H9 (cell line): ENCODE measurements around the gene AQP7. TPM values are rescaled to one million over a fixed set of nuclear protein-coding genes. Genes with fewer than 3 reads are reported as not detected.
A peak's percentile ranks its signal among the peaks of the same experiment; 100 is the strongest.

Experiments
- DNase-seq: peaks from one replicate; pipeline ENCODE4 v3.0.0-alpha.2; 2017
- H2AFZ ChIP-seq: one replicate; pipeline ENCODE4 v1.6.1; 2013; ENCODE audit warnings: mild to moderate bottlenecking, low read length, control low read depth, moderate library complexity
- H2AK5ac ChIP-seq: 2 replicates; pipeline ENCODE4 v1.6.1; 2013; ENCODE audit warnings: low read length, control low read depth, mixed read lengths; ENCODE audit not compliant: insufficient read length
- H2BK120ac ChIP-seq: one replicate; pipeline ENCODE4 v1.6.1; 2013; ENCODE audit warnings: low read depth, mild to moderate bottlenecking, low read length, control low read depth, inconsistent platforms; ENCODE audit not compliant: poor library complexity, severe bottlenecking
- H2BK12ac ChIP-seq: 2 replicates; pipeline ENCODE4 v1.6.1; 2013; ENCODE audit warnings: low read length, control low read depth, mixed read lengths, low read depth; ENCODE audit not compliant: insufficient read length
- H2BK15ac ChIP-seq: 2 replicates; pipeline ENCODE4 v1.6.1; 2013; ENCODE audit warnings: low read depth, low read length, control low read depth
- H2BK20ac ChIP-seq: one replicate; pipeline ENCODE4 v1.6.1; 2013; ENCODE audit warnings: low read depth, mild to moderate bottlenecking, low read length, control low read depth, inconsistent platforms; ENCODE audit not compliant: poor library complexity, severe bottlenecking
- H2BK5ac ChIP-seq: 2 replicates; pipeline ENCODE4 v1.6.1; 2013; ENCODE audit warnings: low read length, control low read depth, mixed read lengths; ENCODE audit not compliant: insufficient read length
- H3K14ac ChIP-seq: 2 replicates; pipeline ENCODE4 v1.6.1; 2013; ENCODE audit warnings: low read length, control low read depth; ENCODE audit not compliant: insufficient read depth
- H3K18ac ChIP-seq: 2 replicates; pipeline ENCODE4 v1.6.1; 2013; ENCODE audit warnings: low read depth, mild to moderate bottlenecking, mixed read lengths, low read length, control low read depth; ENCODE audit not compliant: insufficient read length
- H3K23ac ChIP-seq: 2 replicates; pipeline ENCODE4 v1.6.1; 2013; ENCODE audit warnings: low read length, control low read depth, mixed read lengths, low read depth; ENCODE audit not compliant: insufficient read length
- H3K23me2 ChIP-seq: 2 replicates; pipeline ENCODE4 v1.6.1; 2013; ENCODE audit warnings: low read depth, mild to moderate bottlenecking, mixed read lengths, low read length, control low read depth; ENCODE audit not compliant: insufficient read length, poor library complexity, severe bottlenecking
- H3K27ac ChIP-seq: 2 replicates; pipeline ENCODE4 v1.5.1; 2013; ENCODE audit warnings: low read length, control low read depth, mixed read lengths, low read depth; ENCODE audit not compliant: insufficient read length
- H3K27me3 ChIP-seq: 2 replicates; pipeline ENCODE4 v1.6.1; 2013; ENCODE audit warnings: low read length, control low read depth, inconsistent platforms; ENCODE audit not compliant: insufficient read depth
- H3K4ac ChIP-seq: 2 replicates; pipeline ENCODE4 v1.6.1; 2013; ENCODE audit warnings: low read depth, mild to moderate bottlenecking, control low read depth, inconsistent platforms, low read length, moderate library complexity
- H3K4me1 ChIP-seq: 2 replicates; pipeline ENCODE4 v1.6.1; 2013; ENCODE audit warnings: low read length, control low read depth, inconsistent platforms; ENCODE audit not compliant: insufficient read depth
- H3K4me2 ChIP-seq: 2 replicates; pipeline ENCODE4 v1.6.1; 2013; ENCODE audit warnings: low read length, control low read depth, mixed read lengths; ENCODE audit not compliant: insufficient read length, insufficient read depth
- H3K56ac ChIP-seq: 2 replicates; pipeline ENCODE4 v1.6.1; 2013; ENCODE audit warnings: low read depth, mild to moderate bottlenecking, mixed read lengths, low read length, control low read depth; ENCODE audit not compliant: insufficient read length
- H3K79me1 ChIP-seq: 2 replicates; pipeline ENCODE4 v1.6.1; 2013; ENCODE audit warnings: low read depth, mild to moderate bottlenecking, moderate library complexity, low read length, control low read depth, inconsistent platforms; ENCODE audit not compliant: insufficient read depth, poor library complexity, severe bottlenecking
- H3K79me2 ChIP-seq: 2 replicates; pipeline ENCODE4 v1.6.1; 2013; ENCODE audit warnings: low read length, control low read depth, inconsistent platforms; ENCODE audit not compliant: insufficient read depth
- H3K9ac ChIP-seq: 2 replicates; pipeline ENCODE4 v1.6.1; 2013; ENCODE audit warnings: low read length, control low read depth, mixed read lengths; ENCODE audit not compliant: insufficient read length; ENCODE audit errors: extremely low read depth
- H3K9me3 ChIP-seq: one replicate; pipeline ENCODE4 v1.6.1; 2013; ENCODE audit warnings: low read depth, low read length, inconsistent platforms; ENCODE audit not compliant: control insufficient read depth
- H3T11ph ChIP-seq: one replicate; pipeline ENCODE4 v1.6.1; 2013; ENCODE audit warnings: mild to moderate bottlenecking, low read length, control low read depth, inconsistent platforms
- H4K20me1 ChIP-seq: one replicate; pipeline ENCODE4 v1.6.1; 2013; ENCODE audit not compliant: control insufficient read depth, insufficient read length, insufficient read depth
- H4K5ac ChIP-seq: 2 replicates; pipeline ENCODE4 v1.6.1; 2013; ENCODE audit warnings: low read depth, mild to moderate bottlenecking, mixed read lengths, low read length, control low read depth; ENCODE audit not compliant: insufficient read length
- H4K8ac ChIP-seq: replicated peaks from 2 replicates; pipeline ENCODE4 v1.6.1; 2013; ENCODE audit warnings: low read length, control low read depth, mixed read lengths, low read depth; ENCODE audit not compliant: insufficient read length
- H4K91ac ChIP-seq: 2 replicates; pipeline ENCODE4 v1.6.1; 2013; ENCODE audit warnings: low read depth, mild to moderate bottlenecking, moderate library complexity, mixed read lengths, low read length, control low read depth; ENCODE audit not compliant: insufficient read length
- H3K27ac Mint-ChIP-seq, 3 experiments: 2 replicates in 2 of 3; 3 replicates in 1 of 3; pipeline ENCODE4 v1.8.0; 2020 to 2021; ENCODE audit warnings: mixed read lengths in 3 of 3, mild to moderate bottlenecking in 1 of 3, moderate library complexity in 1 of 3
- H3K27me3 Mint-ChIP-seq: 2 replicates; pipeline ENCODE4 v1.8.0; 2021; ENCODE audit warnings: low read depth, mild to moderate bottlenecking, moderate library complexity, mixed read lengths
- H3K36me3 Mint-ChIP-seq, 3 experiments: 2 replicates in 2 of 3; 3 replicates in 1 of 3; pipeline ENCODE4 v1.8.0; 2020 to 2021; ENCODE audit warnings: low read depth in 3 of 3, mixed read lengths in 3 of 3; ENCODE audit not compliant: insufficient read depth in 1 of 3
- H3K4me1 Mint-ChIP-seq, 2 experiments: 2 replicates each; pipeline ENCODE4 v1.8.0; 2020; ENCODE audit warnings: mixed read lengths in 2 of 2
- H3K4me3 Mint-ChIP-seq, 2 experiments: 2 replicates in 1 of 2; 3 replicates in 1 of 2; pipeline ENCODE4 v1.8.0; 2020 to 2021; ENCODE audit warnings: mild to moderate bottlenecking in 2 of 2, mixed read lengths in 2 of 2, moderate library complexity in 1 of 2
- H3K9me3 Mint-ChIP-seq, 2 experiments: 2 replicates in 1 of 2; 3 replicates in 1 of 2; pipeline ENCODE4 v1.8.0; 2020; ENCODE audit warnings: mild to moderate bottlenecking in 2 of 2, mixed read lengths in 2 of 2, moderate library complexity in 1 of 2
- WGBS: extraction: QIAGEN DNeasy Blood & Tissue Kit; methylation state at CpG from one replicate; pipeline ENCODE4 v1.1.7; 2013; ENCODE audit warnings: missing lambda C conversion rate, low lambda C conversion rate, mixed read lengths; ENCODE audit not compliant: insufficient read length; ENCODE audit errors: extremely low coverage; 5-methylcytosine and 5-hydroxymethylcytosine counted together
- total RNA-seq: library from RNA; stranded (reverse); gene quantifications from 2 replicates; pipeline ENCODE4 v1.2.1, GENCODE V29; 2021
- TF ChIP-seq, protein P1 (sequence below): fragments of 200-600 bp; sonication (generic); conservative IDR thresholded peaks from 3 replicates; pipeline ENCODE4 v1.8.0; 2021; ENCODE audit warnings: antibody characterized with exemption, mild to moderate bottlenecking

AQP7 gene
- total RNA-seq, 1 experiment from 2014 or later: not detected

DNA sequence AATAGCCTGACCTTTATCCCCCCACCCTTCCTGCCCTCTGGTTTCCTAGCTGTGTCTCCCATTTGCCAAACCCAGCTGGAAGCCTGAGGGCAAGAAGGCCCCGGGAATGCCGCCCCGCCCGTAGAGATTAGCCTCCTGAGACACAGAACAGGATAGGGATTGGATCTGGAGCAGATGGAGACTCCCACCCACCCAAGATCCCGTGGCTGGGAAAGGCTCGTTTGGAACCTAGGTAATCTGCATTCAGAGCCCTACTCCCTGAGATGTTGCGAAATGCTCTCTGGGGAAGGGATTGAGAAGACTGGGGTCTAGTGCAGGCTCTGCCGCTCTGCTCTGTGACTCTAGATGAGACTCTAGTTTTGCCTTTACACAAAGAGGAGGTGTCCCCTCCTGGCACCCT lies 34.1 kb upstream of the AQP7 start:
- Histone ChIP-seq H4K20me1 (no peaks in the 10 kb centered on the region), H3K4me2 (no peak overlapping the region), H3K56ac (peak overlapping the region; percentile 14), H3K79me1 (no peaks in the 10 kb centered on the region), H2BK120ac (no peak overlapping the region), H3K4me1 (no peaks in the 10 kb centered on the region), H3K4ac (no peak overlapping the region), H2BK20ac (no peak overlapping the region), H3K14ac (no peak overlapping the region), H4K5ac (no peak overlapping the region), H3K79me2 (no peaks in the 10 kb centered on the region), H2BK5ac (no peak overlapping the region), H3K23me2 (no peaks in the 10 kb centered on the region), H3K23ac (no peak overlapping the region), H3K27me3 (no peaks in the 10 kb centered on the region), H3K18ac (no peak overlapping the region), H4K91ac (no peak overlapping the region), H2BK15ac (no peak overlapping the region), H2AFZ (no peak overlapping the region), H3K9me3 (no peaks in the 10 kb centered on the region), H4K8ac (no peak overlapping the region), H2AK5ac (no peak overlapping the region), H3K27ac (no peak overlapping the region), H3K9ac (no peak overlapping the region), H3T11ph (no peak overlapping the region), H2BK12ac (no peak overlapping the region)
- Mint-ChIP-seq H3K9me3 (no peaks in the 10 kb centered on the region), H3K4me3 (no peak overlapping the region), H3K4me1 (peaks cover 11 to 13% of the 10 kb centered on the region in 2 experiments), H3K27me3 (peaks cover 8% of the 10 kb centered on the region), H3K27ac (no peak overlapping the region), H3K36me3 (no peaks in the 10 kb centered on the region)
- TF ChIP-seq, protein P1, sequence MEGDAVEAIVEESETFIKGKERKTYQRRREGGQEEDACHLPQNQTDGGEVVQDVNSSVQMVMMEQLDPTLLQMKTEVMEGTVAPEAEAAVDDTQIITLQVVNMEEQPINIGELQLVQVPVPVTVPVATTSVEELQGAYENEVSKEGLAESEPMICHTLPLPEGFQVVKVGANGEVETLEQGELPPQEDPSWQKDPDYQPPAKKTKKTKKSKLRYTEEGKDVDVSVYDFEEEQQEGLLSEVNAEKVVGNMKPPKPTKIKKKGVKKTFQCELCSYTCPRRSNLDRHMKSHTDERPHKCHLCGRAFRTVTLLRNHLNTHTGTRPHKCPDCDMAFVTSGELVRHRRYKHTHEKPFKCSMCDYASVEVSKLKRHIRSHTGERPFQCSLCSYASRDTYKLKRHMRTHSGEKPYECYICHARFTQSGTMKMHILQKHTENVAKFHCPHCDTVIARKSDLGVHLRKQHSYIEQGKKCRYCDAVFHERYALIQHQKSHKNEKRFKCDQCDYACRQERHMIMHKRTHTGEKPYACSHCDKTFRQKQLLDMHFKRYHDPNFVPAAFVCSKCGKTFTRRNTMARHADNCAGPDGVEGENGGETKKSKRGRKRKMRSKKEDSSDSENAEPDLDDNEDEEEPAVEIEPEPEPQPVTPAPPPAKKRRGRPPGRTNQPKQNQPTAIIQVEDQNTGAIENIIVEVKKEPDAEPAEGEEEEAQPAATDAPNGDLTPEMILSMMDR: no peak
- no CpG with 5 or more reads among the region's 8 CpGs for WGBS
- no peak for DNase-seq
